IPS-NIHi7 (cell line): ENCODE results near the gene MDC1.

Source experiments
- DNase-seq: peaks from one replicate; pipeline ENCODE4 v3.0.0; 2012; ENCODE audit warnings: mixed read lengths; ENCODE audit errors: extremely low spot score

MDC1 gene

GRCh38 chr6:30748851-30749540 is 31.9 kb upstream of the MDC1 start:
- no peak for DNase-seq

- DNase-seq = no peak
Measured at GRCh38 chr6:30747902-30748769, 31.1 kb upstream of the MDC1 start.

GRCh38 chr6:30747300-30747687 is 30.2 kb upstream of the MDC1 start:
- no peak for DNase-seq

GRCh38 chr6:30744054-30744805 is 27.1 kb upstream of the MDC1 start, which contains the start of gene IER3:
IER3 (minus strand) TSS chr6:30744547; CDS start chr6:30744518, 29 bp downstream.
- peak; percentile 77 for DNase-seq

GRCh38 chr6:30743099-30744053 is 26.3 kb upstream of the MDC1 start:
- DNase-seq = no peak

- DNase-seq = peak; percentile 90
Measured at GRCh38 chr6:30742316-30743098, 25.4 kb upstream of the MDC1 start, which contains the start of gene FLOT1. FLOT1 (minus strand) TSS chr6:30742687; CDS start chr6:30742189, 498 bp downstream.

GRCh38 chr6:30741789-30742315 is 24.8 kb upstream of the MDC1 start:
- no peak for DNase-seq

- no peak for DNase-seq
Measured at GRCh38 chr6:30741063-30741779, 24.1 kb upstream of the MDC1 start.

- DNase-seq = no peak
Measured at GRCh38 chr6:30740540-30740870, 23.4 kb upstream of the MDC1 start.

GRCh38 chr6:30738532-30738931 is 21.5 kb upstream of the MDC1 start:
- no peak for DNase-seq

- DNase-seq = no peak
Measured at GRCh38 chr6:30735668-30736314, 18.7 kb upstream of the MDC1 start.

GRCh38 chr6:30732237-30732943 is 15.3 kb upstream of the MDC1 start:
- DNase-seq = no peak

GRCh38 chr6:30730601-30731435 is 13.7 kb upstream of the MDC1 start:
- peak; percentile 76 for DNase-seq

GRCh38 chr6:30727920-30728553 is 11.0 kb upstream of the MDC1 start:
- DNase-seq = no peak

- DNase-seq = no peak
Measured at GRCh38 chr6:30726506-30727413, 9.7 kb upstream of the MDC1 start.
